Esophagus muscularis mucosa (tissue), 4 donors: Measurements from ENCODE around the gene KMT2B.
A peak's percentile ranks its signal among the peaks of the same experiment; 100 is the strongest.

Experiments
- CTCF ChIP-seq, 3 experiments: fragments of 200-600 bp in 2 of 3; fragments of 450-650 bp in 1 of 3; sonication (generic) in 2 of 3; IDR thresholded peaks; one replicate each; pipeline ENCODE4 v1.5.1; 2017 to 2019; ENCODE audit warnings: antibody characterized with exemption in 3 of 3, mild to moderate bottlenecking in 2 of 3, moderate library complexity in 1 of 3
- EP300 ChIP-seq: sonication (generic); formaldehyde crosslinking; IDR thresholded peaks from one replicate; pipeline ENCODE4 v1.6.1; 2017; ENCODE audit warnings: antibody characterized with exemption
- POLR2A ChIP-seq: fragments of 450-650 bp; IDR thresholded peaks from one replicate; pipeline ENCODE4 v1.6.1; 2017; ENCODE audit warnings: antibody characterized with exemption, moderate library complexity, mild to moderate bottlenecking, low read depth
- POLR2AphosphoS5 ChIP-seq, 2 donors: sonication (generic); formaldehyde crosslinking; IDR thresholded peaks; one replicate each; pipeline ENCODE4 v1.6.1; 2017; ENCODE audit warnings: antibody characterized with exemption in 2 of 2

- TF ChIP-seq CTCF (IDR thresholded peaks at IDR 0.05) (no peak), POLR2AphosphoS5 (IDR thresholded peaks at IDR 0.05) (peak; percentile 33 to 34), POLR2A (no peak), EP300 (no peak)
Measured at GRCh38 chr19:35775298-35776101, 57.7 kb downstream of the KMT2B start, which contains the start of gene ARHGAP33.
